DND-41 (cell line): Measurements from ENCODE around the gene AUH.

ENCODE experiments used
- ATAC-seq: fragments of 200-7000 bp; cut with Tn5 transposase; 3 replicates; pipeline ENCODE4 v1.9.1; 2021; ENCODE audit warnings: low read depth; ENCODE audit not compliant: insufficient read depth
- DNase-seq: peaks from one replicate; pipeline ENCODE4 v3.0.0-alpha.2; 2020
- H2AFZ ChIP-seq: 2 replicates; pipeline ENCODE4 v1.6.0; 2012; ENCODE audit warnings: low read depth, low read length
- H3K27ac ChIP-seq: 2 replicates; pipeline ENCODE4 v1.5.1; 2012; ENCODE audit warnings: low read length, inconsistent platforms
- H3K27me3 ChIP-seq: fragments of 200-600 bp; sonication (generic); 2 replicates; pipeline ENCODE4 v1.6.0; 2012; ENCODE audit warnings: low read length, mild to moderate bottlenecking, inconsistent platforms; ENCODE audit not compliant: insufficient read depth, poor library complexity
- H3K36me3 ChIP-seq: 2 replicates; pipeline ENCODE4 v1.5.1; 2012; ENCODE audit warnings: low read length, inconsistent platforms; ENCODE audit not compliant: insufficient read depth
- H3K4me1 ChIP-seq: 2 replicates; pipeline ENCODE4 v1.5.1; 2012; ENCODE audit warnings: mild to moderate bottlenecking, low read length; ENCODE audit not compliant: insufficient read depth
- H3K4me2 ChIP-seq: 2 replicates; pipeline ENCODE4 v1.6.0; 2012; ENCODE audit warnings: mild to moderate bottlenecking, moderate library complexity, low read length, inconsistent platforms; ENCODE audit not compliant: insufficient read depth
- H3K4me3 ChIP-seq, 2 experiments: fragments of 200-600 bp in 1 of 2; shearing (Covaris generic) in 1 of 2; 2 replicates each; pipeline ENCODE4 v1.5.1; 2012 to 2016; ENCODE audit warnings: inconsistent platforms in 2 of 2, low read length in 2 of 2, mild to moderate bottlenecking in 2 of 2, low read depth in 1 of 2, moderate library complexity in 1 of 2
- H3K79me2 ChIP-seq: 2 replicates; pipeline ENCODE4 v1.6.0; 2012; ENCODE audit warnings: low read length, inconsistent platforms; ENCODE audit not compliant: insufficient read depth
- H3K9ac ChIP-seq: 2 replicates; pipeline ENCODE4 v1.6.0; 2012; ENCODE audit warnings: low read depth, mild to moderate bottlenecking, inconsistent platforms, low read length, moderate library complexity
- H3K9me3 ChIP-seq: 2 replicates; pipeline ENCODE4 v1.5.1; 2012; ENCODE audit warnings: low read length, moderate library complexity, mild to moderate bottlenecking, inconsistent platforms; ENCODE audit not compliant: insufficient read depth, severe bottlenecking
- H4K20me1 ChIP-seq: 2 replicates; pipeline ENCODE4 v1.6.0; 2012; ENCODE audit warnings: low read length; ENCODE audit not compliant: insufficient read depth
- CTCF ChIP-seq: IDR thresholded peaks from 2 replicates; pipeline ENCODE4 v1.5.1; 2012; ENCODE audit warnings: borderline replicate concordance, low read length, moderate library complexity, mild to moderate bottlenecking; ENCODE audit not compliant: poor library complexity, severe bottlenecking; ENCODE audit errors: extremely low read depth
- EZH2 ChIP-seq: IDR thresholded peaks from 3 replicates; pipeline ENCODE4 v1.6.1; 2012; ENCODE audit warnings: borderline replicate concordance, low read depth, mild to moderate bottlenecking, moderate library complexity, low read length, inconsistent platforms; ENCODE audit not compliant: severe bottlenecking

The AUH gene

GRCh38 chr9:91312717-91313325 lies 48.9 kb downstream of the AUH start:
- Histone ChIP-seq H3K4me1 (no peaks in the 10 kb centered on the region), H3K4me3 (no peak overlapping the region), H3K27me3 (no peaks in the 10 kb centered on the region), H3K79me2 (no peaks in the 10 kb centered on the region), H3K4me2 (no peak overlapping the region), H3K9me3 (no peaks in the 10 kb centered on the region), H2AFZ (no peak overlapping the region), H3K27ac (no peak overlapping the region), H3K36me3 (no peaks in the 10 kb centered on the region), H3K9ac (no peak overlapping the region), H4K20me1 (no peaks in the 10 kb centered on the region)
- ATAC-seq (no peak), DNase-seq (no peak)
- no peak for TF ChIP-seq EZH2
- TF ChIP-seq CTCF: no peak

- no peaks in the 10 kb centered on the region for H3K4me1 ChIP-seq
- no peaks in the 10 kb centered on the region for H3K9me3 ChIP-seq
- H3K9ac ChIP-seq: no peak overlapping the region
- TF ChIP-seq EZH2 (no peak), CTCF (no peak)
- no peaks in the 10 kb centered on the region for H3K79me2 ChIP-seq
- no peak overlapping the region for H3K4me3 ChIP-seq
- DNase-seq (no peak), ATAC-seq (no peak)
- H3K36me3 ChIP-seq: no peaks in the 10 kb centered on the region
- H2AFZ ChIP-seq: no peak overlapping the region
- H3K4me2 ChIP-seq: no peak overlapping the region
- H4K20me1 ChIP-seq: 0 out of 2 replicates have a peak, but pooled peaks cover 3% of the 10 kb centered on the region
- no peak overlapping the region for H3K27ac ChIP-seq
- no peaks in the 10 kb centered on the region for H3K27me3 ChIP-seq
Observed at GRCh38 chr9:91310037-91310436, 51.7 kb downstream of the AUH start.

GRCh38 chr9:91308191-91308590 lies 53.5 kb downstream of the AUH start:
- Histone ChIP-seq H3K9me3 (no peaks in the 10 kb centered on the region), H3K79me2 (no peaks in the 10 kb centered on the region), H3K4me3 (no peak overlapping the region), H2AFZ (no peak overlapping the region), H3K4me2 (no peak overlapping the region), H3K36me3 (no peaks in the 10 kb centered on the region), H4K20me1 (0 out of 2 replicates have a peak, but pooled peaks cover 3% of the 10 kb centered on the region), H3K9ac (no peak overlapping the region), H3K27me3 (no peaks in the 10 kb centered on the region), H3K27ac (no peak overlapping the region), H3K4me1 (no peaks in the 10 kb centered on the region)
- DNase-seq (no peak), ATAC-seq (no peak)
- TF ChIP-seq EZH2 (no peak), CTCF (no peak)
